A172 (cell line): ENCODE results near the gene CNTN4. TPM values are rescaled to one million over a fixed set of nuclear protein-coding genes. Genes with fewer than 3 reads are reported as not detected.
"Not testable (repeated sequence)": the region's sequence is repeated elsewhere in the genome, so short reads cannot be mapped to it uniquely, and the experiment has no call there.

Experiments used
- DNase-seq: peaks from one replicate; pipeline ENCODE4 v3.0.0-alpha.2; 2015; ENCODE audit warnings: low spot score
- total RNA-seq: library from RNA; depleted of rRNA; stranded (reverse); fragments of >200 nt; shearing (Covaris generic); gene quantifications from 2 replicates; pipeline ENCODE4 v1.2.3, GENCODE V29; 2014

Gene CNTN4
- total RNA-seq, 1 experiment from 2014 or later, result not detected

GRCh38 chr3:2961576-2961975 lies 862.9 kb downstream of the CNTN4 start:
- no peak for DNase-seq

GRCh38 chr3:2967871-2968270 lies 869.2 kb downstream of the CNTN4 start:
- no peak for DNase-seq

DNA sequence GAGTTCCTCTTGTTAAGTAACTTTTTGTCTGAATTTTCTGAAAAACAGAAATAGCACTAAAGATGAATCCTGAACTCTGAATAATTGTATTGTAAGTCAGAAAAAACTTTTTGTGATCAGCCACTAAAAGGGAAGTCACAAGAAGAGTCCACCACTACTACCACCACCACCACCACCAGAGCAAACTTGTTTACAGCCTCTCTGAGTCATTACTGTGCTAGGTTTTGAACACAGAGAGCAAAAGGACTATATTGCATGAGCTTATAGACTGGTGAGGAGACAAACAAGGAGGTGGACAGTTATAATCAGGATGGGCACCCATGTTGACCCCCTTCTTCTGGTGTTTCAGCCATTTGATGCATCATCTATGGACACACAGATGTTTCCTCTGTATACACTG lies 869.8 kb downstream of the CNTN4 start:
- no peak for DNase-seq

- DNase-seq, result no peak
Measured at GRCh38 chr3:2976212-2976611, 877.5 kb downstream of the CNTN4 start.

- DNase-seq, result no peak
Measured at GRCh38 chr3:2976796-2977195, 878.1 kb downstream of the CNTN4 start.

- DNase-seq, result no peak
Measured at GRCh38 chr3:2978977-2979732, 880.5 kb downstream of the CNTN4 start.

DNA sequence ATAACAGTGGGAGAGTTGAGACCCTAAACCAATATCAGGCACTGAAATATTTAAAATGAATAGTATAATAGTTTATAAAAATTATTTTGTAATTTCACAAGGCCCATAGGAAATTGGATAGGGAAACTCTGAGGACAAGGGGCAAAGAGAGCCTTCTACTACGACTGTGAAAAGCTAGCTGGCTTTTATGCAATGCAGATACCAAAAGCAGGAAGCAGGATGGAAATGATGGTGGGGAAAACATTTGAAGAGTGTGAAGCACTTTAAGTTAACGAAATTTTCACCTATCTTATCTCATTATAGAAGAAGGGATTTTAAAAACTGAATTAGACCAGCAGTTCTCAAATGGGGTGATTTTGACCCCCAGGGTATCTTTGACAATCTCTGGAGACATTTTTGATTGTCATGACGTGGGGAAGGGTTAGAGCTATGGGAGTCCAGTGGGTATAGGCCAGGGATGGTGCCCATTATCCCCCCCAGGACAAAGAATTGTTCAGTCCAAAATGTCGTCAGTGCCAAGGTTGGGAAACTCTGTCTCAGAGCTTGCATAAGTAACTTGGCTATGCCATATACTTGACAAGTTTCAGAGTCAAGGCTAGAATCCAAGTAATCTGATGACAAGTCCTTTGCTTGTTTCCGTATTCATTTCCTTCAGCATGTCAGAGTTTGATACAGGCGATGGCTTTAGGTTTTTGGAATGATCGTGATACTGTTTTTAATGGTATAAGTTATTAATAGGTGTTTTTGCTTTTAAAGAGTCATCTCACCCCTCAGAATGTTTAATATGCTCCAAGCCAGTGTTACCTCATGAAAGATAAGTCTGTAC lies 885.6 kb downstream of the CNTN4 start:
- DNase-seq, result no peak

DNA sequence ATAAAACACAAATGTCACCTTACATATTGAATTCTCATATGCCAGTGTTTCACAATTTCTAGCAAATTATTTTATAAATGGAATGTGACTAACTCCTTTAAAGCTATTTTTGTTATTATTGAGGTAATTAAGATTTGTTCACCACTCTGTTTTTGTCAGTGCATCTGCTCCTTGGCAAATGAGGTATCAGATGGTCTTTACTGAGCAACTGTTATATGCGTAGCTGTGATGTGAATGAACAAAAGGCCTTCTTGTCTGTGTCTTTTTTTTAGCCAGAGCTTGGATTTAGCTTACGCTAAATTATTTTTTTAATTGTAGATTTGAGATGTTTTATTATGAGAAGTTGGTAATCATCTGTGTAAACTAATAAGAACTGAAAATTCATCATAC lies 886.2 kb downstream of the CNTN4 start:
- DNase-seq, result no peak

GRCh38 chr3:2985479-2985878 lies 886.8 kb downstream of the CNTN4 start:
- no peak for DNase-seq

GRCh38 chr3:2992534-2992933 lies 893.9 kb downstream of the CNTN4 start:
- DNase-seq, result no peak

GRCh38 chr3:2993130-2993529 lies 894.5 kb downstream of the CNTN4 start:
- not testable (repeated sequence) for DNase-seq

DNA sequence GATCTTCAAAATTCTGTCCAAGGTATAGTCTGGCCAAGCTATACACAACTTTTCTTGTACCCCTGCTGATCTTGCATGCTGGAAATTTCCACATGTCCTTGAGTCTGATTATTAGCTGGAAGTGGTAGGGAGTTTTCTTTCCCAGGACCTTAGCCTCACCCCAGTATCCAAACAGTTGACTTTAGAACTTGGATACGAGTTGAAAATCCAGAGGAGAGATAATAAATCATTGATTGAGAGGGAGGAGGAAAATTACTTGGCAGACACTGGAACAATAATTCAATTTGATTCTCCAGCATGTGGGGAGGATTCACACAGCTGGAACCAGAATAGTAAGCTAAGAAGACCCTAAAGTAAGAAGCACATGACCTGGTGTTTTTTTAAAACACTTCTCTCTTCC lies 895.1 kb downstream of the CNTN4 start:
- DNase-seq, result no peak

- DNase-seq, result no peak
Measured at GRCh38 chr3:2995195-2995594, 896.5 kb downstream of the CNTN4 start.

- no peak for DNase-seq
Measured at GRCh38 chr3:3005146-3005744, 906.6 kb downstream of the CNTN4 start.

- no peak for DNase-seq
Measured at GRCh38 chr3:3013317-3014052, 914.8 kb downstream of the CNTN4 start.

DNA sequence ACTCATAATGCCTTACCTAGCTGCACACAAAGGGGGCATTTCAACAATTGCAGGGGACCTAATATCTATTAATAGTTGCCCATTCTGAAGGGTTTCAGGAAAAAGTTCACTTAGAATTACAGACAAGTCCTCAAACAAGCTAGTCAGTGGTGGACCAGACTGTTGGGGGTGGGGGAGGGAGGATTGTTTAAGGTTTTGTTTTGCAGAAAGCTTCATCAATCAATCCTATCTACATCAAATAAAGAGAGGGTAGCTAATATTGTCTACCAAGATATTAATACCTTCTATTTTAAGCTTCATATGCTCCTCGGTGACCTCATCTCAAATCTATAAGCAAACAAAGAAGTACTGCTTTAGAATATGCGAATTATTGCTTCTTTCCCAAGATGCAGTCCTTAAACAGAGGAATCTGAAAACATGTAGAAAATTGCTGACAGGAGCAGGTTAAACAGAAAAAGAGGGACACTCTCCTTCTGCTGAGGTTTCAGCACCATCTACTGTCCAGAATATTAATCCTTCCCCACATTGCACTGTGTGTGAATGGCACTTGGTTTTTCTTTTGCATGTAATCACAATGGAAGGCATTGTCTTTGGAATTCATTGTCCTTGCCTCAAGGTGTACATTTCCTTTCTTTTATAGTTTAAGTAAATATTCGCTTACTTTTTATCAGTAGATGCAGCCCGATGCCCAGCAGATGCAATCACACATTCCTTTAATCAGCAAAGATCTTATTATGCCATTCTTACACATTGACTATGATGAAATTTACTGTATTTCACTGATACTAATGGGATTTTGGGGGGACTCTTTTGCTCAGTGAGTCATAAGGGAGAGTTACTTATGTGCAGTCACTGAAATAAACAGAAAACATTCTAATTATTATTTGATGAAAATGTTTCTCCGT lies 916.8 kb downstream of the CNTN4 start:
- peak; percentile 38 for DNase-seq

DNA sequence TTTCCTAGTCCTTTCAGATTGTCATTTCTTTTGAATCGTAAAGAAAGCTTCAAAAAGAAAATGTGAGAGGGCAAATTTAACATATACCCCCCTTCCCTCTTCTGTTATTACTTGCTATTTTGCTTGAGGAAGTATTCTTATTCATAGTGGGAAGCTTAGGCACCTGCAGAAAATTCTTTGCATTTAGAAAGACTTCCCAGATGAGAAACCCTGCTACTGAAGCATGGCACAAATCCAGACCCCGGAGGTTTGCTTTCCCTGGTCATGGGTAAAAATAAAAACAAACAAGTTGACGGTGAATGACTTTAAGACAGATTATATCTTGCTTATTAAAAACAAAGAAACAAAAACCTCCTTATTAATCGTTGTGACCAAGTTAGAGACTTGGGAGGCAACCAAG lies 917.6 kb downstream of the CNTN4 start:
- DNase-seq, result no peak

GRCh38 chr3:3020209-3020608 lies 921.5 kb downstream of the CNTN4 start:
- no peak for DNase-seq

- DNase-seq, result no peak
Measured at GRCh38 chr3:3023111-3023745, 924.6 kb downstream of the CNTN4 start.

DNA sequence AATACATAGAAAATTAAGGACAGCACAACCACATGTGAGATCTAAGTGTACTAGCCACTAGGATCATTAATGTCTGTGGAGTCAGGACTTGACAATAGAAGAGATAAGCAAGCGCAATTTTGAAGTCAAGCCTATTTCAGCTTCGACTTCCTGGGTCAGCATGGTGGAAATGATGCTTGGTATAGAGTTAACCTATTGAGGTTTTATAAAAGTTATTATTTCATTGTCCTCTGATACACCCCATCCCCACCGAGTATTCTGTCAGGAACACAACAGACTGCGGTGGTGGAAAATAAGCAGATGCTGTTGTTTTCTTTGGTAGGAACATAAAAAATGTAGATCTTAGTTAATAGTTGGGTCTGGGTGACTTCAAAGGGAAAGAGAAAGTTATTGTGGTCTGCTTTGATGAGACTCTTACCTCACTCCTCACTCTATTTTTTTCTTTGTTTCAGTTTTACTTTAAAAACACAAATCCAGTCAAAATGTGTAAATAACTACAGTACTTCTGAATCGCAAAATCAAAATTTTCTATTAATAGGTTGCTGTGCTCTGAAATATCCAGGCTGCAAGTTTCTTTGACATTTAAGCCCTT lies 929.4 kb downstream of the CNTN4 start:
- no peak for DNase-seq
